GM19324 (cell line): ENCODE data around the gene QSOX2.

Source experiments
- ATAC-seq: cut with Tn5 transposase; IDR thresholded peaks from one replicate; pipeline ENCODE4 v1.9.1; 2021; ENCODE audit warnings: mild to moderate bottlenecking, moderate library complexity; ENCODE audit not compliant: unreplicated experiment, low FRiP score

The QSOX2 gene

GRCh38 chr9:136254381-136255165 is 9.0 kb upstream of the QSOX2 start:
- no peak for ATAC-seq

GRCh38 chr9:136253246-136254130 is 7.9 kb upstream of the QSOX2 start:
- no peak for ATAC-seq

GRCh38 chr9:136252846-136253245 is 7.2 kb upstream of the QSOX2 start:
- no peak for ATAC-seq

- no peak for ATAC-seq
These were observed 6.7 kb upstream of the QSOX2 start for GRCh38 chr9:136252281-136252680.

- no peak for ATAC-seq
These were observed 5.9 kb upstream of the QSOX2 start for GRCh38 chr9:136251264-136252115.

GRCh38 chr9:136250676-136251075 is 5.1 kb upstream of the QSOX2 start:
- ATAC-seq = no peak

GRCh38 chr9:136249877-136250559 is 4.4 kb upstream of the QSOX2 start:
- ATAC-seq = no peak

- ATAC-seq = no peak
These were observed 3.6 kb upstream of the QSOX2 start for GRCh38 chr9:136248951-136249876.

GRCh38 chr9:136247947-136248637 is 2.5 kb upstream of the QSOX2 start:
- ATAC-seq = no peak

- ATAC-seq = no peak
These were observed 1.9 kb upstream of the QSOX2 start for GRCh38 chr9:136247551-136247916.

- ATAC-seq = no peak
These were observed 1.4 kb upstream of the QSOX2 start for GRCh38 chr9:136246849-136247550.

GRCh38 chr9:136244969-136245218 is 718 bp downstream of the QSOX2 start:
- no peak for ATAC-seq

GRCh38 chr9:136244122-136244968 is 1.3 kb downstream of the QSOX2 start:
- ATAC-seq = no peak

GRCh38 chr9:136243631-136244030 is 2.0 kb downstream of the QSOX2 start:
- no peak for ATAC-seq

- no peak for ATAC-seq
These were observed 2.6 kb downstream of the QSOX2 start for GRCh38 chr9:136242918-136243525.

- no peak for ATAC-seq
These were observed 3.4 kb downstream of the QSOX2 start for GRCh38 chr9:136242248-136242647.

GRCh38 chr9:136241542-136241941 is 4.1 kb downstream of the QSOX2 start:
- ATAC-seq = no peak
